GM21390 (cell line): Measurements from ENCODE around the gene PER2.
"Not testable (repeated sequence)": the region's sequence is repeated elsewhere in the genome, so short reads cannot be mapped to it uniquely, and the experiment has no call there.

Source experiments
- ATAC-seq: cut with Tn5 transposase; IDR thresholded peaks from one replicate; pipeline ENCODE4 v1.9.1; 2021; ENCODE audit not compliant: unreplicated experiment

PER2 gene, protein sequence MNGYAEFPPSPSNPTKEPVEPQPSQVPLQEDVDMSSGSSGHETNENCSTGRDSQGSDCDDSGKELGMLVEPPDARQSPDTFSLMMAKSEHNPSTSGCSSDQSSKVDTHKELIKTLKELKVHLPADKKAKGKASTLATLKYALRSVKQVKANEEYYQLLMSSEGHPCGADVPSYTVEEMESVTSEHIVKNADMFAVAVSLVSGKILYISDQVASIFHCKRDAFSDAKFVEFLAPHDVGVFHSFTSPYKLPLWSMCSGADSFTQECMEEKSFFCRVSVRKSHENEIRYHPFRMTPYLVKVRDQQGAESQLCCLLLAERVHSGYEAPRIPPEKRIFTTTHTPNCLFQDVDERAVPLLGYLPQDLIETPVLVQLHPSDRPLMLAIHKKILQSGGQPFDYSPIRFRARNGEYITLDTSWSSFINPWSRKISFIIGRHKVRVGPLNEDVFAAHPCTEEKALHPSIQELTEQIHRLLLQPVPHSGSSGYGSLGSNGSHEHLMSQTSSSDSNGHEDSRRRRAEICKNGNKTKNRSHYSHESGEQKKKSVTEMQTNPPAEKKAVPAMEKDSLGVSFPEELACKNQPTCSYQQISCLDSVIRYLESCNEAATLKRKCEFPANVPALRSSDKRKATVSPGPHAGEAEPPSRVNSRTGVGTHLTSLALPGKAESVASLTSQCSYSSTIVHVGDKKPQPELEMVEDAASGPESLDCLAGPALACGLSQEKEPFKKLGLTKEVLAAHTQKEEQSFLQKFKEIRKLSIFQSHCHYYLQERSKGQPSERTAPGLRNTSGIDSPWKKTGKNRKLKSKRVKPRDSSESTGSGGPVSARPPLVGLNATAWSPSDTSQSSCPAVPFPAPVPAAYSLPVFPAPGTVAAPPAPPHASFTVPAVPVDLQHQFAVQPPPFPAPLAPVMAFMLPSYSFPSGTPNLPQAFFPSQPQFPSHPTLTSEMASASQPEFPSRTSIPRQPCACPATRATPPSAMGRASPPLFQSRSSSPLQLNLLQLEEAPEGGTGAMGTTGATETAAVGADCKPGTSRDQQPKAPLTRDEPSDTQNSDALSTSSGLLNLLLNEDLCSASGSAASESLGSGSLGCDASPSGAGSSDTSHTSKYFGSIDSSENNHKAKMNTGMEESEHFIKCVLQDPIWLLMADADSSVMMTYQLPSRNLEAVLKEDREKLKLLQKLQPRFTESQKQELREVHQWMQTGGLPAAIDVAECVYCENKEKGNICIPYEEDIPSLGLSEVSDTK (N-terminal part only)

DNA sequence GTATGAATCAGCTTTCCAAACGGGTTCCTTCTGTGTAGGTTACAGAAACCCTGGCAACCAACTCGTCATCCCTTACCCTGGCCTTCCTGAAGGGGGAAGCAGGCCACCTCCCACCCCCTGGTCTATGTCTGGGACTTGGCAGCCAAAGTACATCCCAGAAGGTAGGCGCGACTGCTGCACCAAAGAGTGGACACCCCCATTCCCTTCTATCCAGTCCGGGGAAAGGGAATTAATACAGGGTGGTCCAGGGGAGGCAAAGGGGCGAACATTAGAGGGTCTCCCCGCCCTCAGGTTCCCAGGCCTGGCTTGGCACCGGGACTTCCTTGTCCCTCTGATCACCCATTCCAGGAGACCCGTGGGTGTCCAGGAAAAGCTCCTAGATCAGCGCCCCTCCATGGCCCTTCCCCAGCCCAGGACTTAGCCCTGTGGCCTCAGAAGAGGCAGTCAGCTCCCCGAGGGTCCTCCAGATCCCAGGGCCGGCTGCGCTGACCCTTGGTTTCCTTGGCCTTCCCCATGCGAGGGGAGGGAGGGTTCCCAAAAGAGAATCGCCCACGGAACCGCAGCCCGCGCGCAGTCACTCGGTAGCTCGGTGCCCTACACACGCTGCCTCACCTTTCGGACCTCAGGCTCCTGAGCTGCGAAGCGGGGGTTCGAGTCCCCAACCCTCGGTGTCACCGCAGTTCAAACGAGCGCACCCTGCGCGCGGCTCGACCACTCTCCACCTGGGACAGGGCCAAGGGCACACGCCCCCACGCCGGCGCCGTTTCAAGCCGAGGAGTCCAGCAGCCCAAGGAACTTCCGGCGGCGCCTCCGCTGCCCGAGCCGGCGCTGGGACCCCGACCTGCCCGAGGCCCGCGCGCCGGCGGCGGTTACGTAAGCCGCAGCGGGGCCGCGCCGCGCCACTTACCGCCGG is at the start of gene PER2:
TSS of gene PER2 (minus strand) at position 874 of the 913 bp plus-strand sequence. CDS start 10,674 bp downstream, outside the sequence.
- ATAC-seq: peak; percentile 34

DNA sequence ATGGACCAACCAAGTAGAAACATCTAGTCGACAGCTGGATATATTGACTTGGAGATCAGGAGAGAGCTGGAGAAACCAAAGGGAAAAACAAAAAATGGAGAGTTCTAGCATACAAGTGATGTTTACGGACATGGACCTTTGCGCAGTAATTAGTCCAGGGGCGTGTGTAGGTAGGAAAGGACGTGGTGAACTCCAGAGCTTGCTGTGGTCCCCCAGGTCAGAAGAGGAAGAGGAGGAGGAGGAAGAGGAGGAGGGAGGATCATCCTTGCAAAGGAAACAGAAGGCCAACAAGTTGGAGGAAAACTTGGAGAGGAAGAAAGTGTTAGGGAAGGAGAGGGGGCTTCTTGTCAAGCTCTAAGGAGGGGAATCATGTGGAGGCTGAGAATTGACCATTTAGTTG is 49.4 kb upstream of the PER2 start:
- no peak for ATAC-seq

DNA sequence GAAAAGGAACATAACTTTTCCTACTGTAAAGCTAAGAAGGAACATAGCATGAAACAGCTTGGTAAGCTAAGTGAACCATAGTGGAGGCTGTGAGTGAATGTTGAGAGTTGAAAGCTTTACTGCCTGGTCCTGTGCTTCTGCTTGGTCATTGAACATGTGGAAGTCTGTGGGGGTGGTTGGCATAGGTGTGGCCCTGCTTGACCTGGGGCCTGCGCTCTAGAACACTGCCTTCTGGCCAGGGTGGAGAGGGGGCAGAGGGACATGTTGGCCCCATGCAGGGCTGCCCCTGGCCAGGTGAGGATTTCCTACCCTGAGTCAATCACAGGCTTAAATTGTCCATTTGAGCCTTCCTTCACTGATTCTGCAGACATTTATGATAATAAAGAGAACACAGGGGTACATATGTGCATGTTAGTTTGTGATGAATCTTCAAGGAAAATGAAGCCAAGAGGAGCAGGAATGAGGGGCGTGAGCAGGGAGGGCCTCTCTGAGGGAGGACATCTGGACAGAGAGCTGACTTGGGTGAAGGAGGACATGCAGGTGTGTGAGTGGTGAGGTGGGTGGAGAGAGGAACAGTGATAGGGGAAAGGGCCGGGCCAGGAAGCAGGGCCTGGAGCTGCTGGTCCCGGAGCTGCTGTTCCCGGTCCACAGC is 48.5 kb upstream of the PER2 start:
- no peak for ATAC-seq

DNA sequence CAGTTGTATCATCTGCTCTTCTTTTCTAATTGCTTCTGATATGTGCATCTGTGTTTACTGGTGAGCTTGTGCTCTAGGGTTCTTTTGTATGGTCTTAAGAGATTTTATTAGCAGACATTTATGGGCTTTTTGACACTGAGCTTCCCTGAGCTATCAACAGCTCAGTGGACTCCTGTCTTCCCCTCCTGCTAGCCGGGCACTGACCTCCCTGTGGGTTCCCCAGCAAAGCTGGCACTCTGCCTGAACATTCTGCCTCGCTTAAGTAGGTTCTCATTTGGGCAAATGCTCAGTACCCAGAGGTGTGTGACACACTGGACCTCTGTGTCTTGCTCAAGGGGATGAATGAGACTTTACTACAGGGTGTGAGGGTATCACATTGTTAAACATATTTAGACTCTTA is 47.7 kb upstream of the PER2 start:
- ATAC-seq: no peak

DNA sequence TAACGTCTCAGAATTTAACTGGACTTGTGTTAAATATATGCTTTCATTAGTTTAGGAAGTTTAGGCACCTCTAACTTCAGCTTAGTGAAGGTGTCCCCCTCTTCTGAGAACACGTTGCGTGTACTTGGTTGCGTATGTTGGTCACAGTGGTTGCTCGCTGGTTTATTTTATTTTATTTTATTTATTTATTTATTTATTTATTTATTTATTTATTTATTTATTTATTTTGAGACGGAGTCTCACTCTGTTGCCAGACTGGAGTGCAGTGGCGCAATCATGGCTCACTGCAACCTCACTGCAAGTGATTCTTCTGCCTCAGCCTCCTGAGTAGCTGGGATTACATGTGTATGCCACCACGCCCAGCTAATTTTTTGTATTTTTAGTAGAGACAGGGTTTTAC is 47.2 kb upstream of the PER2 start:
- ATAC-seq: not testable (repeated sequence)

DNA sequence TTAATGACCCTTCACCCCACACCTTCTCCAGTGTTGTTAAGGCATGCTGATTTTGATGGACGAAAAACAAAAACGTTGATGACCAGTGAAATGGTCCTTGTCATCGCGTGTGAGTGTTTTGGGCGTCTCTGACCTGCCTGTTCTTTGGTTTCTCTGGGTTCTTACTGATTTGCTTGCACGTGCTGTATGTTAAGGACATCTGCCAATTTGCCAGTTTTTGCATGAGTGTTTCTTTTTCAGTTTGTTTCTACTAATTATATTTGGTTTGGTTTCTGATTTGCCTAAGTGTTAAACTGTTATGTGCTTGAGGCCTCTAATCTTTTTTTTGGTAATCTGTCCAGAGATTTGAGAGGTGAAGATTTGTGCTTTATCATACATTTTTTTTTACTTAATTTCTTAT is 46.5 kb upstream of the PER2 start:
- ATAC-seq: no peak

DNA sequence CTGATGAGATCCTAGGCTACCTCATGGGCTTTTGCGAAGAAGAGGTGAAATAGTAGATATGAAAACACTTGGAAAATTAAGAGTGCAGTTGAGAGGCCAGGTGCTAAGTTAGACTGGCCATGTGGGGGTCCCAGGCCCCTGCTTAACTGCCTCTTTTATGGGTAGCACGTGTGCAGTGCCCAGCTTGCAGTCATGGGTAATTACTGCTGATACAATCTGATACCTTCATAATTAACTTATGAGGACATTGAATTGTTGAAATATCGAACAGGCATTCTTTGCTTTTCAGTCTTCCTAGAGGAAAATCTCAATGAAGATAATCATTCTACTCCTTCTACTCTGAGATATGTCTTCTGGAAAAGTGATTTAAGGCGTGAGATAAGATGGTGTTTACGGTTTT is 43.5 kb upstream of the PER2 start:
- ATAC-seq: no peak

DNA sequence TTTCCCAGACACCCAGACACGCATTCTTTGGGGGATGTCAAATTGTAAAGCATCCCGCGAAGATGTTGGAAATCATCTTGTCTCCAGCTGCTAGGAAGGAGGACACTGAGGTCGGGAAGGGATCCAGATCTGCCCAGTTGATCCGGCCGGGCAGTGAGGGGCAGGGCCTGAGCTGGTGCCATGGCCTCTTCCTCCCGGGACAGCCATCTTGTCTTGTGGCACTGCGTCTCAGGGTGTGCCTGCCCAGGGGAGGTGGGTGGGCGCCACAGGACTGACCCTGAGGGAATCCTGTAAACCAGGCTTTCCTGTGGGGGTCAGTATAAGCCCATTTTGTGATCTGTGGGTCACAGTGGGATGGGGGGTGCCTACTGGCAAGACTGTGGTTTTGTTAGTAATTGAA is 42.0 kb upstream of the PER2 start:
- ATAC-seq: no peak

DNA sequence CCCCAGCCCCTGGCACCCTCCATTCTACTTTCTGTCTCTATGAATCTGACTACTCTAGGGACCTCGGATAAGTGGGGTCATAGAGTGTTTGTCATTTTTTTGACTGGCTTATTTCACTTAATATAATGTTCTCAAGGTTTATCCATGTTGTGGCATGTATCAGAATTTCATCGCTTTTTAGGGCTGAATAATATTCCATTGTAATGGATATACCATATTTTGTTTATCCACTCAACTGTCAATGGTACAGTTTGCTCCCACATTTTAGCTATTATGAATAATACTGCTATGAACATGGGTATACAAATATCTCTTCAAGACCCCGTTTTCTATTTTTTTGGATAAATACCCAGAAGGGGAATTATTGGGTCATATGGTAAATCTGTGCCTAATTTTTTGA is 39.3 kb upstream of the PER2 start:
- ATAC-seq: no peak

DNA sequence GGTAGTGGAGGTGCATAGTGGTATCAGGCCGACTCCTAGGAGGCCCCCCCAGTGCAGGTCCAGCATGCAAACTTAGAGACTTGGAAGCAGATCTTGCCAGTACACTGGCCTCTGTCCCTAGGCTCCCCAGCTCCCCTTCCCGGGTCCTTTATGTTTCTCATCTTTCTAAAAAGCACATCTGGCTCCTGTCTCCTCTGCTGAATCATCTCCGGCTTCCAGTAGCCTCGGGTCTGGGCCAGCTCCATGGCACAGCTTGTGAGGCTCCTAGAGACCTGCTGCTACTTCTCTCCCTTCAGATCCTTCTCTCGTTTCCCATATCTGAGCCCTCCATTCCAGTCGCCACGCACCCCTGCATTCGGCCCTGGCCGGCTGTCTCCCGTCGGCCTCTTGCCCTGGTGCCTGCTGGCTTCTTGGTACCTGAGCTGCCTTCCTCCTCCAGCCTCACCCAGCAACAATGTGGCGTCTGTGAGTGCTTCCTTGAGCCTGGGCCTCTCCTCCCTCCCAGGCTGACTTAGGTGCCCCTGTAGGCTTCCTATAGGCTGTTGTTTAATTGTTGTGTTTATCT is 38.5 kb upstream of the PER2 start:
- no peak for ATAC-seq

DNA sequence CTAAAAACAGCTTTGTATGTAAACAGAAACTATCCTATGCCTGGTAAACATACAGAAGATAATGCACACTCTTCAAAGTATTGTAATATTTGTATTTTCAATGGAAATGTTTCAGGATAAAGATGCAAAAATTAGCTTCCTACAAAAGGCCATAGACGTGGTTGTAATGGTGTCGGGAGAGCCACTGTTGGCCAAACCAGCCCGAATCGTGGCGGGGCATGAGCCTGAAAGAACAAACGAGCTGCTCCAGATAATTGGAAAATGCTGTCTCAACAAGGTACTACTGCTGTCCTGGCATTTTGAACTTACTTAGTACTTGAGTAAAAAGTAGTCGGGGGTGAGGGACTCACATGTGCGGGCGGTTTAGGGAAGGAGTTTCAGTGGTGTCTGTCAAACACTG is 37.3 kb upstream of the PER2 start:
- no peak for ATAC-seq

DNA sequence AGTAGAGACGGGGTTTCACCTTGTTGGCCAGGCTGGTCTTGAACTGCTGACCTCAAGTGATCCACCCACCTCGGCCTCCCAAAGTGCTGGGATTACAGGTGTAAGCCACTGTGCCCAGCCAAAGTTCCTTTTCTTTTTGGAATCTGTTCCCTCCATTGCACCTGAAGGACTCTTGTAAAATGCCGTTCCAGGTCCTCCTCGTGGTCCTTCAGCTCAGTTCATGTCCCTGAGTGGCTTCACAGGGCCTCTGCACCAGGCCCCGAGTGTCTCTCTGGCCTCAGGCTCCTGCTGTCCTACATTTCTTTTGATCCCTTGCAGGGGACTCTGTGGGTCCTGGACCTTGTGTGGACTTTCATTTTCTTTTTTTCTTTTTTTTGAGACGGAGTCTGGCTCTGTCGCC is 35.8 kb upstream of the PER2 start:
- ATAC-seq: not testable (repeated sequence)

DNA sequence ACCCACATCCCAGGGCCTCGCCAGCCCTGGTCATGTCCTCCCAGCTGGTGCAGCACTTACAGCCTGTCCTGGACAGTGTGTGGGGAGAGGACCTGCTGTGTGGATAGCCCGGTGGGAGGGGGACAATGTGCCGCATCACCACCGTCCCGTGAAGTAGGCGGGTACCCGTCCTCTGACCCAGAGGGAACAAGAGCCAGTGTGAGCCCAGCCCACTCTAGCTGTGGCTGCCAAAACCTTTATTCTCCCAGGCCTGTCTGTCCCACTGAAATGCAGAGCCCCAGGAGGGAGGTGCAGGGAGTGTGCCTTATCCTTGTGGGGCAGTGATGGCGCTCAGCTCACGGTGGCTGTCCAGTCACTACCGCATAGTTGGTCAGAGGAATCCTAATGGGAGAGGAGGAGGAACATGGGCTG is 33.6 kb upstream of the PER2 start:
- ATAC-seq: no peak

DNA sequence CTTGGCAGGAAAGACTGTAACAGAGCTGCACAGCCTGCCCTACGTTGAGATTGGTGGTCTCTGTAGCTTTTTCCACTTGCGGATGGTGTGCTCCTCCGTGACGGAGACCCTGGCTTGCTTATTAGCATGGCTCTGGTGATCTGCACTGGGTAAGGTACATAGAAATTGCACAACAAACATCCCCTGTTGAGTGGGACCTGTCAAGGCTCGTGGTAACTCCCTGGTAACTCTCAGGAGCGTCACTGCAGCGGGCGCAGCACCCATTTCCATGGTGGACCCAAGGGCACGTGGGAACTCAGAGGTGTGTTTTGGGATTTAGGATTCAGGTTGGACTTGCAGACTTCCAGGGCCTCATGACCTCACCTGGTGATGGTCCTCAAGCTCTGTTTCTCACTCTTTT is 33.1 kb upstream of the PER2 start:
- no peak for ATAC-seq

DNA sequence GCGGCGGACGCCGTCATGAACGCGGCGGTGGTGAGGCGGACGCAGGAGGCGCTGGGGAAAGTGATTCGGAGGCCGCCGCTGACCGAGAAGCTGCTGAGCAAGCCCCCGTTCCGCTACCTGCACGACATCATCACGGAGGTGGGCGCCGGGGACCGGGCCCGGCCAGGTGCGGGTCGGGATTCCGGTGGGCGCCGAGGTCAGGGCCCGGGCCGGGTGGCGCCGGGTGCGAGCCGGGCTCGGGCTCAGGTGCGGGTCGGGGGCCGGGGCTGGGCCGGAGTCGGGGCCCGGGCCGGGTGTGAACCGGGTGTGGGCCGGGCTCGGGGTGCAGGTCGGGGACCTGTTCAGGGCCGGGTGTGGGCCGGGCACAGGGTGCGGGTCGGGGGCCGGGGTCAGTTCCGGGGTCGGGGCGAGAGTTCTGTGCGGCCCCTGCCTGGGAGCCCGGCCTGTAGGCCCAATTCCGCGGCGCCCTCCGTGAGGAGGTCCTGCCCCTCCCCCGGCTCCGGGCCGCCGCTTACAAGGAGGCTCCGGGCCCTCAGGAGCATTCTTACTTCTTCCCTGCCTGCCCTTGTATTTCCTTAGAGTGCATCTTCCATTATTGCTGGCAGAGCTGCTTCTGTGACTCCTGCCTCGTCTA is 32.4 kb upstream of the PER2 start:
- peak; percentile 37 for ATAC-seq

DNA sequence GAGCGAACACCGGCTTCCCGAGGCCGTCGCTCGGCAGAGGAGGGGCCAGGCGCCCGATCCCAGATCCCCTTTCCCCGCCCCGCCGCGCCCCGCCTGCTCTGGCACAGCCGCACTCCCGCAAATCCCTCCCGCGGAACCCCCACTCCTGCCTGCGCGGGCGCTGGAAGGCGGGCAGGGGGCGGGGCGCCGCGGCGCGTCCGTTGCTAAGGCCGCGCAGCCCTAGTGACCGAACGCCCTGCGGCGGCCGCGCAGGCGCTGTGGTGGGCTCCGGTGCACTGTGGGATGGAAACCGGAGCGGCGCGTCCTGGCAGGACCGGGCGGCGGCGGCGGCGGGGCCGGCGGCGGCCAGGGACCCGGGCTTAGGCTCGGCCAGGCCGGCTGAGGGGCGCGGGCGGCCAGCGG is 31.8 kb upstream of the PER2 start, which contains the start of gene TRAF3IP1:
TSS of gene TRAF3IP1 (plus strand) at position 273 of the 402 bp plus-strand sequence. CDS start 145 bp downstream, outside the sequence.
- ATAC-seq: peak; percentile 98

DNA sequence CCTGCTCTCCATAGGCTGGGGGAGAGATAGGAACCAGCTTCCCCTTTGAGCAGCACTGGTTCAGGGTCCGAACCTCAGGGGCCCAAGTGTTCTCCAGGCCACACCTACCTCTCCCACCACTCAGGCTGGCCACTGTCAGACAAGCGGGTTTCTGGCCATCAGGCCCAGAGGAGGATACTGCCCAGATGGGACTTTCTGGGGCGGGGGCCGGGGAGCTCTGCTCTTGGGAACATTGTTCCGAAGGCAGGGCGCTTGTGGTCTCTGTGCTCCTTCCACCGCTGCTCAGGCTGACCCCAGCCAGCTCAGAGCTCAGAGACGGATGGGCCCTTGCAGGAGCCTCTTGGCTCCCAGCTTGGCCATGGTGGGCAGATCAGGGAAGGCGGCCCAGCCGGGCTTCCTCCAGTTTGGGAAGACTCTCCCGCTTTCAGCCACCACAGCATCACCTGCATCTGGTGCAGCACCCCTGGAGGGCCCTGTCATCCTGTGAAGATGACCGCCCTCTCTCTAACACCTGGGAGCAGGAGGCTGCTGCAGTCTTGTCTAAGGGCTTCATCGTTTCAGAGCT is 26.7 kb upstream of the PER2 start:
- no peak for ATAC-seq

DNA sequence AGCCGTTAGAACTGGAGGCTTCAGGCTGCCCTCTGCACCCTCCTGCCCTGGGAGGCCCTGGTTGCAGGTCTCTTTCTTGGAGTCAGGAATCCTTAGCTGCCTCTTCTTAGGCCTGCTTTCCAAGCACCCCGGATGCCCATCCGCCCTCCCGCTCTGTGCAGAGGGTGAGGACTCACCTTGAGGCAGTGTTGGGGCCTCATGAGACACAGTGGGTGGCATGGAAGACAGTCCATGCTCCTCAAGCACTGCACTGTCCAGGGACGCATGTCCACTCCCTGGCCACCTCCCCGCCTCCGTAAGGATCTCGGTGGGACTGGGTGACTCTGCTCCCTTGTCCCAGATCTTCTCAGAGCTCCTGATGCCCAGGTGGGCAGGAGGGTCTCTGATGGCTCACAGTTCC is 26.2 kb upstream of the PER2 start:
- no peak for ATAC-seq

DNA sequence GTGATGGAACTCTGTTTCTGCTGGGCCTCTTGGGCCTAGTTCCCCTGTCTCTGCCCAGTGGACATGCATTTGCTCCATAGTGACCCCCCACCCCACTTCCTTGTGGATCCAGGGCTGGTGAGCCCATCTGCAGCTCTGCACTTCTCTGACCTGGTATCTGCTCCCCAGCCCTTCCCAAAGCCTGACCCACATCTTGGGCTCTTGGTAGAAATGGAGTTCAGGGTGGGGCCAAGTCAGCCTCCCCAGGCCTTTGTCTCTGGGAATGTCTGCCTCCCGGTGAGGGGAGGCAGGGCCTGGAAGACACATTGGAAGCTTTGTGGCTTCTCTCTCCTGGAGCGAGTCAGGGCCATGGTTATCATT is 25.6 kb upstream of the PER2 start:
- ATAC-seq: no peak
